Testis (tissue), 2 donors: Measurements from ENCODE around the gene P2RY4.

Experiments used
- CTCF ChIP-seq, 3 experiments: fragments of 450-650 bp in 2 of 3; fragments of 200-600 bp in 1 of 3; sonication (generic) in 1 of 3; IDR thresholded peaks; one replicate each; pipeline ENCODE4 v1.5.1; 2016 to 2019; ENCODE audit warnings: antibody characterized with exemption in 3 of 3, mild to moderate bottlenecking in 2 of 3, moderate library complexity in 1 of 3
- POLR2A ChIP-seq: fragments of 450-650 bp; IDR thresholded peaks from one replicate; pipeline ENCODE4 v1.6.1; 2017; ENCODE audit warnings: antibody characterized with exemption, mild to moderate bottlenecking, moderate library complexity

DNA sequence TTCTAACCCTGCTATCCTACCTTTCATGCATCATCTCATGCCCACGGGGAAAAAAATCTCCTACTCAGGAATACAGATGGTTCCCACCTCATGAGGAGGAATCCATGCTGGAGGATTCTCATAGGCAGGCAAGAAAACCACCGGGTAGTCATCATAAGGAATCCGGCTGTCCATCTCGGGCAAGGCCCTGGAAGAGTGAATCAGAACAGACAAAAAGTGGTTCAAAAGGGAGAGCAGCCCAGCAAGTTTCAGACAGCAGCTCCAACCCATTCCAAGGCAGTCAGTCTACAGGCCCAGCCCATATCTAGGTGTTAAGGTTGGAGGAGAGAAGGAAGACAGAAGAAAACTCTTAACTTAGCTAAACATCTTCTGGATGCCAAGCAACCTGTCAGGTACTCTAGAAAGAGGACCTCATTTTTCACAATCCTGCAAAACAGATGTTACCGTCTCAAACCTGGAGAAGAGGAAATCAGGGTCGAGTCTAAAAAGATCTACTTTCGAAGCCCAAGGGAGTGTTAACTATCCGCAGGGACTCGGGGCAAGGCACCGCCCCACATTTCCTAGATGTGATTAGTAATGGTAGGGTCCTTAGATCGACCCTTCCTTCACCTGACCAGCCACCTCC is 29.3 kb upstream of the P2RY4 start:
- TF ChIP-seq CTCF (IDR thresholded peaks at IDR 0.05) (no peak), POLR2A (no peak)
